Esophagus squamous epithelium (tissue), 5 donors: ENCODE measurements around the gene PLXDC1. TPM values are rescaled to one million over a fixed set of nuclear protein-coding genes. Genes with fewer than 3 reads are reported as not detected.

ENCODE experiments used
- DNase-seq: peaks from one replicate; lab custom pipeline; 2025; lab: John Stamatoyannopoulos, UW
- H3K27ac ChIP-seq, 4 donors: fragments of 200-600 bp; sonication (generic); one replicate each; pipeline ENCODE4 v1.5.1; 2016 to 2019; ENCODE audit warnings: mild to moderate bottlenecking in 1 of 4
- H3K27me3 ChIP-seq, 4 donors: fragments of 200-600 bp; sonication (generic); 1 replicate in 3 of 4; 2 replicates in 1 of 4; pipeline versions ENCODE4 v1.5.1 to v1.6.0; 2017 to 2021; ENCODE audit warnings: antibody characterized with exemption in 1 of 4
- H3K36me3 ChIP-seq, 3 donors: fragments of 200-600 bp; sonication (generic); one replicate each; pipeline ENCODE4 v1.5.1; 2016 to 2019
- H3K4me1 ChIP-seq, 3 donors: fragments of 200-600 bp; sonication (generic); one replicate each; pipeline ENCODE4 v1.5.1; 2017 to 2019
- H3K4me3 ChIP-seq, 4 donors: fragments of 200-600 bp; sonication (generic); 1 replicate in 3 of 4; 2 replicates in 1 of 4; pipeline ENCODE4 v1.5.1; 2016 to 2019; ENCODE audit warnings: mild to moderate bottlenecking in 2 of 4, moderate library complexity in 1 of 4
- H3K9me3 ChIP-seq, 3 donors: fragments of 200-600 bp; sonication (generic); one replicate each; pipeline ENCODE4 v1.5.1; 2016 to 2019
- CTCF ChIP-seq, 6 experiments: fragments of 450-650 bp in 4 of 6; fragments of 200-600 bp in 2 of 6; sonication (generic) in 2 of 6; IDR thresholded peaks; one replicate each; pipeline ENCODE4 v1.5.1; 2016 to 2019; ENCODE audit warnings: antibody characterized with exemption in 6 of 6, mild to moderate bottlenecking in 4 of 6, moderate library complexity in 4 of 6
- POLR2A ChIP-seq, 4 donors: fragments of 450-650 bp; IDR thresholded peaks; one replicate each; pipeline ENCODE4 v1.6.1; 2017; ENCODE audit warnings: antibody characterized with exemption in 4 of 4, mild to moderate bottlenecking in 4 of 4, moderate library complexity in 3 of 4
- WGBS, 2 donors: methylation state at CpG; one replicate each; pipeline ENCODE4 v1.1.5; 2018; 5-methylcytosine and 5-hydroxymethylcytosine counted together
- intact Hi-C: fragments of 100-400 bp; cut with DNase I; formaldehyde crosslinking; loops from one replicate; pipeline ENCODE4 v1.15.0; 2022
- total RNA-seq, 4 donors: library from RNA; depleted of rRNA; stranded (reverse); fragments of >200 nt; gene quantifications; one replicate each; pipeline ENCODE4 v1.1.0, GENCODE V29; 2016
- donor health status: DM: yes; HTN: yes; CAD: no.

The PLXDC1 gene
- total RNA-seq, 4 donors from 2014 or later = 1.2 to 7.2 (median 4.6) TPM

GRCh38 chr17:39174920-39175694, 23.7 kb upstream of the PLXDC1 start:
- peak; percentile 45 to 89 (median 75) for TF ChIP-seq CTCF (IDR thresholded peaks at IDR 0.05)
- no peak for TF ChIP-seq POLR2A (IDR thresholded peaks at IDR 0.05)
- H3K4me1 ChIP-seq = peaks cover 0 to 39% (median 10%) of the 10 kb centered on the region in 3 donors
- H3K36me3 ChIP-seq = peaks cover 0 to 34% (median 0%) of the 10 kb centered on the region in 3 donors
- DNase-seq = no peak
- H3K4me3 ChIP-seq = no peak overlapping the region
- intact Hi-C loops = no loop called here
- H3K9me3 ChIP-seq = no peaks in the 10 kb centered on the region
- 48 to 66% methylated on average over 12 to 14 of the region's 35 CpGs for WGBS, 2 donors
- H3K27me3 ChIP-seq = no peaks in the 10 kb centered on the region
- H3K27ac ChIP-seq = no peak overlapping the region

GRCh38 chr17:39173526-39174274, 22.3 kb upstream of the PLXDC1 start:
- H3K27me3 ChIP-seq = no peaks in the 10 kb centered on the region
- H3K4me1 ChIP-seq = peaks cover 0 to 36% (median 9%) of the 10 kb centered on the region in 3 donors
- H3K4me3 ChIP-seq = no peak overlapping the region
- WGBS, 2 donors = 30 to 56% methylated on average over 2 to 9 of the region's 10 CpGs
- H3K36me3 ChIP-seq = peaks cover 0 to 30% (median 0%) of the 10 kb centered on the region in 3 donors
- intact Hi-C loops = no loop called here
- TF ChIP-seq POLR2A (IDR thresholded peaks at IDR 0.05) (no peak), CTCF (IDR thresholded peaks at IDR 0.05) (no peak)
- no peaks in the 10 kb centered on the region for H3K9me3 ChIP-seq
- H3K27ac ChIP-seq = no peak overlapping the region
- no peak for DNase-seq

GRCh38 chr17:39173080-39173479, 21.6 kb upstream of the PLXDC1 start:
- Histone ChIP-seq H3K27ac (no peak overlapping the region), H3K9me3 (no peaks in the 10 kb centered on the region), H3K4me3 (no peak overlapping the region), H3K4me1 (peaks cover 0 to 30% (median 3%) of the 10 kb centered on the region in 3 donors), H3K36me3 (peaks cover 0 to 30% (median 0%) of the 10 kb centered on the region in 3 donors), H3K27me3 (no peaks in the 10 kb centered on the region)
- WGBS, 2 donors = 72 to 75% methylated on average over 4 to 5 of the region's 5 CpGs
- no peak for DNase-seq
- no peak for TF ChIP-seq POLR2A (IDR thresholded peaks at IDR 0.05)
- TF ChIP-seq CTCF (IDR thresholded peaks at IDR 0.05) = no peak
- intact Hi-C loops = no loop called here

GRCh38 chr17:39171933-39172332, 20.5 kb upstream of the PLXDC1 start:
- no peak for DNase-seq
- WGBS, 2 donors = 67 to 68% methylated on average over 5 of the region's 5 CpGs

More at GRCh38 chr17:39171933-39172332, 20.5 kb upstream of the PLXDC1 start:
- Histone ChIP-seq H3K27ac (no peak overlapping the region), H3K4me1 (peaks cover 0 to 32% (median 5%) of the 10 kb centered on the region in 3 donors), H3K4me3 (no peak overlapping the region), H3K9me3 (no peaks in the 10 kb centered on the region), H3K27me3 (no peaks in the 10 kb centered on the region), H3K36me3 (peaks cover 0 to 19% (median 0%) of the 10 kb centered on the region in 3 donors)
- TF ChIP-seq POLR2A (IDR thresholded peaks at IDR 0.05) (no peak), CTCF (IDR thresholded peaks at IDR 0.05) (no peak)
- intact Hi-C loops = no loop called here
